ENCODE results near the gene TTLL1.
"Not testable (repeated sequence)": the region's sequence is repeated elsewhere in the genome, so short reads cannot be mapped to it uniquely, and the experiment has no call there.

Gene TTLL1

GRCh38 chr22:43110444-43110926 is 21.3 kb upstream of the TTLL1 start, which contains the start of gene BIK:
TSS of gene BIK (plus strand) at chr22:43110750. CDS start at chr22:43124023, 13,273 bp downstream.
- no peak for DNase-seq (ENCODE audit: low spot score)

- DNase-seq (ENCODE audit: low spot score) = no peak
Observed at GRCh38 chr22:43109921-43110443, 20.8 kb upstream of the TTLL1 start.

DNA sequence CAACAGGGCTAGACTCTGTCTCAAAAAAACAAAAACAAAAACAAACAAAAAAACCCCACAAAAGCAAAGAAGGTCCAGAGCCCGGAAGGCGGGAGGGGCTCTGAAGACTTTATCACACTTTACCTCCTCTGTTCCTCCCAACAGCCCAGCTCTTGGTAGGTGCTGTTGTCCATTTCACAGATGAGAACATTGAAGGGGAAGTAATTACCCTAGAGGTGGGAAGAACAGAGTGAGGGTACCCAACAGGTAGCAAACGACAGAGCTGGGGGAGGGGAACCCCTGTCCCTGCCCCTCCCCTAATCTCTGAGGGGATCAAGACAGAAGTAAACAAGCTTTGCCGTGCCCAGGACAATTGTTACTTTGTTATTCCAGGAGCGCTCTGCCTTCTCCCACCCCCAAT is 20.3 kb upstream of the TTLL1 start:
- no peak for DNase-seq (ENCODE audit: low spot score)

- DNase-seq (ENCODE audit: low spot score) = no peak
Observed at GRCh38 chr22:43106302-43106701, 17.1 kb upstream of the TTLL1 start.

DNA sequence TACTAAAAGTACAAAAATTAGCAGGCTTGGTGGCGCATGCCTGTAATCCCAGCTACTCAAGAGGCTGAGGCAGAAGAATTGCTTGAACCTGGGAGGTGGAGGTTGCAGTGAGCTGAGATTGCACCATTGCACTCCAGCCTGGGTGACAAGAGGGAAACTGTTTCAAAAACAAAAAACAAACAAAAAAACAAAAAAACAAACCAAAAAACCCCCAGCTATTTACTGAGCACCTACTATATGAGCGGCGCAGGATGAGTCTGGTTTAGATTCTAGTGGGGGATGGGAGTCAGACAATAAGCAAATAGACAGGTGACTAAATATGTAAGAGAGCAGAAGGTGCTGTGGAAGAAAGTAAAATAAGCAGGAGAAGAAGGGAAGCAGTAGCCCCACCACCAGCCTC is 15.8 kb upstream of the TTLL1 start:
- DNase-seq (ENCODE audit: low spot score) = not testable (repeated sequence)

DNA sequence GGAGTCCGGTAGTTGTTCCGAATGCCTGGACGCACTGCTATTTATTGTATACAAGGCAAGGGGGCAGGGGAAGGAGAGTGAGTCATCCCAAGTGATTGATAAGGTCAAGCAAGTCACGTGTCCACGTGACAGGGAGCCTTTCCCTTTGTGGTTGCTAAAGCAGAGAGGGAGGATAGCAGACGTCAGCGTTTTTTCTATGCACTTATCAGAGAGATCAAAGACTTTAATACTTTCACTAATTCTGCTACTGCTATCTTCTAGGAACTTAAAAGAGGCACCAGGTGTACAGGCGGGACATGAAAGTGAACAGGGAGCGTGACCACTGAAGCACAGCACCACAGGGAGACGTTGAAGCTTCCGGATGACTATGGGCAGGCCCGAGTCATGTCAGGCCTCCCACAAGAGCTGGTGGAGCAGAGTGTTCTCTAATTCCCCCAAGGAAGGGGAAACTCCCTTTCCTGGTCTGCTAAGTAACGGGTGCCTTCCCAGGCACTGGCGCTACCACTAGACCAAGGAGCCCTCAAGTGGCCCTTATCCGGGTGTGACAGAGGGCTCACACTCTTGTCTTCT is 14.9 kb upstream of the TTLL1 start:
- DNase-seq (ENCODE audit: low spot score) = not testable (repeated sequence)

DNA sequence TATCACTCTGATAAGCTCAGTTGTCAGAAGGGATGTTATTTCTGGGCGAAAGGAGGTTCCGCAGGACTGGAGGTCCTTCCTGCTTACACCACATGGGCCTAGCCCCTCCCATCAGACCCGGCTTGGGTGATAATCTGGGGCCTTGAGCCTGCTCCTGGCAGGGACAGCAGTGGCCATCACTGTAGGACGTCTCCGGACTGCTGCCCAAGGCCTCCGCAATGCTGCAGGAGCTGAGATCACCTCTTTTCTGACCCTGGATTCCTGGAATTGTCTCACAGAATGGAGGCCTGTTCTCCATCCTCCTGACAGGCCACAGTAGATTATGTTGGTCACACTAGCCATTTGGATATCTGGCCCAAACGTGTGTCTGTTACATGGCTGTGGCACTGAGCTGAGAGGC is 12.1 kb upstream of the TTLL1 start:
- DNase-seq (ENCODE audit: low spot score) = no peak

DNA sequence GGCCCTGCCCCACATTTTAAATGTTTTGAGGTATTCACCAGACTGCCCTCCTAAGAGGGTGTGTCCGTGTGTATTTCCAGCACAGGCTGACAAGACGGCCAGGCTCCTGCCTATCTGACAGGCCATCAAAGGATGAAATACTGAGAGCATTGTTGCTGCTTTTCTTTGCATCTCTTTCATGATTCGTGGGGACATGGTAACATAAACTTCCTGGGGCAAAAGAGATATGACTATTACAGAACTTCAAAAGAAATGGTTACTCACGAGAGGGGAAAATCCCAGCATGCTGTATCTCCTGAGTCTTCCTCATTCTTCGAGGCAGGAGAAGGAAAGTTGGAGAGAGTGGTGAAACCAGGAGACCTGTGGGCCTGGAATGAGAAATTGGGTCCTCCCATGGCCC is 11.0 kb upstream of the TTLL1 start:
- no peak for DNase-seq (ENCODE audit: low spot score)

DNA sequence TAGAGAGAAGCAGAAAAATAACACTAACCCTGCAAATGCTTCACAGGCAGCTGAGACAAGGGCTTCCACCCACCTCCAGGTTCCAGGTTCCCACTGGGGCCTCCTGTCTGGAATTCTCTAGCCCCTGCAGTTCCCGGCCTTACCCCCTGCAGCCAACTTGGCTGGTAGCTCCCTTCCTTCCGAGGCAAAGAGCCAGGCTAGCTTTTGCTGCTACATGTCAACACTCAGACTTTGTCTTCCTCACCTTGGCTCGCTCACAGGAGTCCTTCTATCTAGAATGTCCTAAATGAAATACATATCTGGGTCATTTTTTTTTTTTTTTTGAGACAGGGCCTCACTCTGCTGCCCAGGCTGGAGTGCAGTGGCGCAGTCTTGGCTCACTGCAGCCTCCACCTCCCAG is 9.9 kb upstream of the TTLL1 start:
- no peak for DNase-seq (ENCODE audit: low spot score)

DNA sequence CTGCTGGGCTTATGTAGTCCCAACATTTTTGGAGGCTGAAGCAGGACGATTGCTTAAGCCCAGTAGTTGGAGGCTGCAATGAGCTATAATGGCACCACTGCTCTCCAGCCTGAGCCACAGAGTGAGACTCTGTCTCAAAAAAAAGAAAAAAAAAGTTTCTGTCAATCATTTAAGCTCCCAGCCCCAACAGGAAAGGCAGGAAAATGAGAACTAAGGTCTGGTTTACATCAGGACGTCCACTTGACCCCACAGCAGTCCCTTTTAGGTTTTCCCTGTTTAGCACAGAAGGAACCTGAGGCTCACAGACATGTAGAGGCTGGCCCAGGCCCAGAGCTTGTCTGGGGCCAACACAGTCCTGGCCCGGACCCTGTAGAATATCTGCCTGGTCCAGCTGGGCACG is 9.2 kb upstream of the TTLL1 start:
- no peak for DNase-seq (ENCODE audit: low spot score)

GRCh38 chr22:43096420-43096819 is 7.2 kb upstream of the TTLL1 start:
- no peak for DNase-seq (ENCODE audit: low spot score)

DNA sequence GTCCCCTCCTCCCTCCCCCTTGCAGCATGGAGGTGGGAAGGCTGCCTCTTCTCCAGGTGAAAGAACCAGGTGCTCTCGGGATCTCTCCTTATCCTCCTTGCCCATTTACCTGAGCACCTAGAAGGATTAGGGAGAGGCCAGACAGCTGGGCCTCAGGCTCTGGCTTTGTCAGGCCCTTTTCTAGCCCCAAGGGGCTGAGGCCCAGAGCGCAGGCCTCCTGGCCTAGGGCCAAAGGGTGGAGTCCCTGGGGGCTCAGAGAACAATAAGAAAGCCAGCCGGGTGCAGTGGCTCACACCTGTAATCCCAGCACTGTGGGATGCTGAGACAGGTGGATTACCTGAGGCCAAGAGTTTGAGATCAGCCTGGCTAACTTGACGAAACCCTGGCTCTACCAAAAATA is 5.4 kb upstream of the TTLL1 start:
- no peak for DNase-seq (ENCODE audit: low spot score)

- DNase-seq (ENCODE audit: low spot score) = no peak
Observed at GRCh38 chr22:43094085-43094484, 4.9 kb upstream of the TTLL1 start.

- no peak for DNase-seq (ENCODE audit: low spot score)
Observed at GRCh38 chr22:43092085-43092484, 2.9 kb upstream of the TTLL1 start.

DNA sequence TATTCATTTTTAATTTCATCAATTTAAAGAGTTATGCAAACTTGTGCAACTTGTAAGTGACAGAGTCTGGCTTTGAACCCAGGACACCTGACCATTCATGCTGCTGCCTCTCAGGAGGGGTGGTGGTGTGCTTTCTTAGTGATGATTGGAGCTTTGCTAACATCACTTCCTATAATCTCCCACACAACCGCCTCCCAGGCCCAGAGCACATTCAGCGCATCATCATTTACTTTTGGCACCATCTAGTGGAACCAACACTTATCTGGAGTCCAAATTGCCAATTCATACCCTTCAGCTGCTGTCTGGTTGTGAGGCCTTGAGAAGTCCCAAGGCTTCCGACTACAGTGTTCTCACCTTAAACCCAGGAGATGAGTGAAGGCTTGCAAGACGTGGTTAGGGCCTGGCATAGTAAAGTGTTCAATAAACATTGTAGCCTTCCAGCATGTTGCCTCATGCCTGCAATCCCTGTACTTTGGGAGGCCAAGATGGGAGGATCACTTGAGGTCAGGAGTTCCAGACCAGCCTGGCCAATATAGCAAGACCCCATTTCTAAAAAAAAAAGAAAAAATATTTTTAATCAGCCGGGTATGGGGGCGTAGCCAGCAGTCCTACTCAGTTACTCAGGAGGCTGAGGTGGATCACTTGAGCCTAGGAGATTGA is 1.1 kb upstream of the TTLL1 start:
- no peak for DNase-seq (ENCODE audit: low spot score)

GRCh38 chr22:43088627-43088983 is 586 bp downstream of the TTLL1 start:
- DNase-seq (ENCODE audit: low spot score) = no peak

DNA sequence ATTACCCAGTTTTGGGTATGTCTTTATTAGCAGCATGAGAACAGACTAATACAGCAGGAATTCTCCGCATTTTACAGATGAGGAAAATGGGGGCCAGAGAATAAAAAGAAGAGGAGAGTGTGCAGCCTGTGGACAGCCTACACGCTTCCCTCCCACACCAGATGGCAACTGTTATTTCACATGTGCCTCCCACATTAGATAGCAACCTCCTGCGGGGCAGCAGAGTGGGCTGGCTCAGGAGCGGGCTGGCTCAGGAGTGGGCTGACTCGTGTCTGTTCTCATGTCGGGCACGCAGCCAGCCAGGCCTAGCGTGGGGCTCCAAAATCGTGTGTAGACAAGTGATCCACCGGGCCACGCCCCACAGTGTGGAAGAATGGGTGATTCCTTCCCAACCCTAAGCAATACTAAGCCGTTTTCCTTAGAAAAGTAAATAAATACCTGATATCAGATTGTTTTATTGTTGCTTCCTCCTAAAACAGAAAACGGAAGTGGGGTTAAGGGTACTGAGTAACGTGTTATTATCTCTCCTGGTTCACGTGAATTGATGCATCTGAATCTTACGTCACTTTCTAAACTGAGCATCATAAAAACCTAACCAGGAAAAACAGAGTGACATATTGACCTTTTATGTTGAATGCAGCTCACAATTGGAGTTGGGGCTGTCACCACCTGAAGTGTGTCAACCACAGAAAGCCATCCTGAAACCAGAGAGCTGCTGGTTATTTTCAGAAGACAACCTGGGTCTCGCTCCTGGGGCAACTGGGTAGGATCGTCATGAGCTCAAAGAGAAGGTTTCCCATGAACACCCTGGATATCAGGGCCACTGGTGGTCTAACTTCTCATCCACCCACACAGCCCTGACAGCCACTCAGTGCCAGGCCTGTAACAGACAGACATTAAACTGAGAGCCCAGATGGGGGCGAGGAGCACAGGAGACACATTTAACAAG is 3.3 kb downstream of the TTLL1 start:
- DNase-seq (ENCODE audit: low spot score) = no peak

- DNase-seq (ENCODE audit: low spot score) = no peak
Observed at GRCh38 chr22:43081968-43082367, 7.2 kb downstream of the TTLL1 start.

DNA sequence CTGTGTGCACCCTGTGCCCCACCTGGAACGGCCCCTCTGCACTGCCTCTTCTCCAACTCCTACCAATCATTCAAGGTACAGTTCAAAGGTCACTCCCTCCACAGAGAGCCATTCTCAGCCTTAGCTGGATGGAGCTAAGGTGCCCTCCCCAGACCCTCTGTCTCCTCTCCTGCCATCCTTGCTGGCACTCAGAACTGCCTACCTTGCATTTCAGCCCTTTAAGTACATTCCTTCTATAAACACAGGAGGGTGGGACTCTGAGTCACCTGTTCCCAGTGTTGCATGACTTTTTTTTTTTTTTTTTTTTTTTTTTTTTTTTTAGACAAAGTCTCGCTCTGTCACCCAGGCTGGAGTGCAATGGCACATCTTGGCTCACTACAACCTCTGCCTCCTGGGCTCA is 8.6 kb downstream of the TTLL1 start:
- DNase-seq (ENCODE audit: low spot score) = no peak

DNA sequence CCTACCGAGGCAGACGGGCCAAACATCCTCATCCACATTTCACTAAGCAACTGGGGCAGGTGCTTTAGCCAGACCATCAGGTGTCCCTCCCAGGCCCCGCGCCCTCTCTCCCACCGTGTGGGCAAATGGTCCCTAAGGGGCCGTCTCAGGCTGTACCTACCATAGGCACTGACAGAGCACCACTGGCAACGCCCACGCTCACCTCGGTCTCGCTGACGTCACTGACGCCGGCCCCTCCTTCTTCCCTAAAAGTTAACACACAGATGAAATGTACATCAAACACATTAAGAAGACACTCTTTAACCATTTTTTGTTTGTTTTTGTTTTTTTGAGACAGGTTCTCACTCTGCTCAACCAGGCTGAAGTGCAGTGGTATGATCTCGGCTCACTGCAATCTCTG is 9.4 kb downstream of the TTLL1 start:
- no peak for DNase-seq (ENCODE audit: low spot score)

DNA sequence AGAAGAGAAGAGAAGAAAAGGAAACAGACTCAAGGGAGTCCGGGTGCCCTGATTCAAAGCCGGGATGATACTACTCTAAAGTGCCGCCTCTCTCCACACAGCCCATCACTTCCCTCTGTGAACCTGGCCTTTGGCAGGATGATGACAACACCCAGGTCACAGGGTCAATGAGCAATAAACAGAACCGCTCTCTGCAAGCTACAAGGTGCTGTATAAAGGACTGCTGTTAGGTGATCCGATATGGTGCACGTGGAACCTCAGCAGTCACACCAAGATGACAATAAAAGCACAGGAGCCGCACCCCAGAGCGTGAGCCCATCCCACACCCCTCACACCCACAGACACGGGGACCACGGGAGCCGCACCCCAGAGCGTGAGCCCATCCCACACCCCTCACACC is 10.7 kb downstream of the TTLL1 start:
- DNase-seq (ENCODE audit: low spot score) = no peak

DNA sequence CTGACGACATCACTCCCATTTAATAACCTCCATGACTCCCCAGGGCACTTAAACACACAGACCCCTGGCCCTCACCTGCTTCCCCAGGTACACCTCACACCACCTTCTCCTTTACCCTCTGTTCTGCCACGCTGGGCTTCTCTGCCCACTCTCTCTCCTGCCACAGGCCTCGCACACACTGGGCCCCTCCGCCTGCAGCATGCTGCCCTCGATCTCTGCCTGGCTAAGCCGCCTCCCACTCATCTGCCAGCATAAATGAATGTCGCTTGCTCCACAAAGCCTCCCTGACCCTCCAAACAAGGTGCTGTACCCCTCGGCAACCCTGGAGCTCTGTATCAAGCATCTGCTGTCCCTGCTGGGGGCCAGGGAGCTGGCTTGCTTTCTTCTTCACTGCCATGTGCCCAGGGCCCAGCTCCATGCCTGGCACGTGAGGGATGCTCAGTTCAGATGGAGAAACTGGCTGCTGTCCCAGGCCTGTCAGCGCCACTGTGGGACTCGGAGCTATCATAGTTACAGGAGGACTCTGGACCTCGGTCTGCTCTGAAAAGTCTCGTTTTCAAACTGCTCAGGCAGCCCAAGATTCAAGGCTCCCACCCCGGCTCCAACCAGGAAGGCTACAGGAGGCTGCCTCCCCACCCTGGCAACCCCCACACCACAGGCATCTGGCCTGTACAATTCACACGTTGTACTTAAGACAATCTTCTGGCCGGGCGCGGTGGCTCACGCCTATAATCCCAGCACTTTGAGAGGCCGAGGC is 11.9 kb downstream of the TTLL1 start:
- DNase-seq (ENCODE audit: low spot score) = no peak
